ENCODE data around the gene AHRR. TPM values are rescaled to one million over a fixed set of nuclear protein-coding genes. Genes with fewer than 3 reads are reported as not detected.

Gene AHRR
- total and polyA plus RNA-seq, 2 of the 4 experiments (the other 2 are of a cell fraction): 15.6 to 37.1 TPM

DNA sequence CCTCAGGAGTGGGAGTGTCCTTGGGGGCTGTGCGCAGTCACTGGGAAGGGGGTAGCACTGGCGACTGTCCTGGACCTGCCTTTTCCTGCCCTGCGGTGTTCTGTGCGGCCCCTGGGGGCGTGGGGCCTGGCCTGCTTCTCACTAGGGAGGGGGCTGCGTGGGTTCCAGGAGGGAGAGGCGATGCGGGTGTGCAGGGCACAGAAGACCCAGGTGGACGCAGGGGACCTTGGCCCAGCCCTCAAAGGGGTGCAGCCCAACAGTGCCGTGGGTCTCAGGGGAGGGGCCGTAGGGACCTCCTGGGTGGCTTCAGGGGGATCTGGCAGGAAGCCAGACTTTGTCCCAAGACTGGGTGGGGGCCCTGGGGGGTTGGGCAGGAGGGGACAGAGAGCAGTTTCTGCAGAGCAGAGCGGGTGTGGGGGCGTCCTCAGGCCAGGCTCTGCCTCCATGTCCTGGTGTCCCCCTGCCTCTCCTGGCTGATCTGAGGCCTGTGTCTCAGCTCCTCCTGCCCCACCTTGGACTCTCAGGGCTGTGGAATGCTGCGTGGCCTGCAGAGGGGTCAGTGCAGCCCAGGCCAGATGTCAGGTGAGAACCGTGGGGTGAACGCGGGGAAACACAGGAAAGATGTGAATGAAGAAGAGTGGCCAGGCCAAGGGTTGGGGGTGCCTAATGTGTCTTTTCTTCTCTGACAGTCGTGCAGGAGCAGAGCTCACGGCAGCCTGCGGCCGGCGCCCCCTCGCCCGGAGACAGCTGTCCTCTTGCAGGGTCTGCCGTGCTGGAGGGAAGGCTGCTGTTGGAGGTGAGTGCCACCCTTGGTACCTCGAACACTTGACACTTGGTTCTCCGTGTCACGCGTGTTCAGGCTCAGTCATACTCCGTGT, 54.6 kb downstream of the AHRR start:
- no peak overlapping the region for H3K4me2 ChIP-seq (ENCODE audit: low read depth, low read length)
- peak overlapping the region; percentile 98 for H3K27ac ChIP-seq (ENCODE audit: insufficient read depth, low read length)
- no peak overlapping the region for H3K9ac ChIP-seq (ENCODE audit: low read depth, low read length)
- peak overlapping the region; percentile 99 to 100 for H4K8ac ChIP-seq (ENCODE audit: low read depth in 2 of 2, low read length in 2 of 2)
- no peak overlapping the region for H3K4me3 ChIP-seq (ENCODE audit: insufficient read depth, low read depth, low read length)
- peak overlapping the region; percentile 99 for H2BK20ac ChIP-seq (ENCODE audit: low read depth, low read length)
- H2BK5ac ChIP-seq (ENCODE audit: low read depth, low read length, poor library complexity, severe bottlenecking): peak overlapping the region; percentile 98
- CTCF ChIA-PET: no interaction called here
- POLR2A ChIA-PET (ENCODE audit: unreplicated experiment): no interaction called here
- peak overlapping the region; percentile 61 for H3K18ac ChIP-seq (ENCODE audit: low read depth, low read length)
- TF ChIP-seq MAZ (IDR thresholded peaks at IDR 0.05; ENCODE audit: borderline replicate concordance, low read depth, low read length): no peak
- no peak for ATAC-seq (ENCODE audit: low read depth)
- peak overlapping the region; percentile 99 for H2AK9ac ChIP-seq (replicated peaks; ENCODE audit: low read depth, low read length, poor library complexity)
- H3K9me3 ChIP-seq (ENCODE audit: control insufficient read depth, insufficient read depth, low read length): no peaks in the 10 kb centered on the region
- H3K56ac ChIP-seq (ENCODE audit: extremely low read depth, insufficient read depth, low read length): peak overlapping the region; percentile 47; the same call in 1 of the 2 replicates
- DNase-seq: no peak
- peak overlapping the region; percentile 100 for H4K91ac ChIP-seq (ENCODE audit: insufficient read depth, low read depth, low read length)
- H3K14ac ChIP-seq (replicated peaks; ENCODE audit: low read depth, low read length): peak overlapping the region; percentile 99
- 94% methylated on average over 11 of the region's 30 CpGs; no CpG with 5 or more reads in 1 of the 2 experiments for WGBS, 2 experiments (ENCODE audit: extremely low coverage in 2 of 2, insufficient read length in 1 of 2)
- H2BK120ac ChIP-seq (ENCODE audit: low read depth, low read length): peak overlapping the region; percentile 100
- H3K9me1 ChIP-seq (ENCODE audit: insufficient read depth, low read length): peaks cover 30% of the 10 kb centered on the region
- H4K5ac ChIP-seq (ENCODE audit: low read depth, low read length): peak overlapping the region; percentile 99
- in situ Hi-C loops (cut with MboI; ENCODE audit: low sequenced_read_pairs) (no loop called here), dilution Hi-C loops (cut with HindIII; ENCODE audit: low sequenced_read_pairs, unreplicated experiment) (no loop called here), intact Hi-C loops (cut with micrococcal nuclease) (no loop called here)
- H3K36me3 ChIP-seq (ENCODE audit: control insufficient read depth, insufficient read depth, low read length): peaks cover 34% of the 10 kb centered on the region
- H3K23ac ChIP-seq (ENCODE audit: low read depth, low read length): no peak overlapping the region
- H3K79me1 ChIP-seq (ENCODE audit: low read depth in 1 of 2, low read length in 2 of 2): peaks cover 27 to 90% of the 10 kb centered on the region in 2 experiments
- no peaks in the 10 kb centered on the region for H3K27me3 ChIP-seq (ENCODE audit: control insufficient read depth, insufficient read depth, low read length)
- H2AFZ ChIP-seq (replicated peaks; ENCODE audit: low read length, poor library complexity): no peak overlapping the region
- H3K4me1 ChIP-seq (ENCODE audit: control insufficient read depth, insufficient read depth, low read length): peaks cover 43% of the 10 kb centered on the region
- H4K20me1 ChIP-seq (ENCODE audit: insufficient read depth, low read length): no peaks in the 10 kb centered on the region
- peak overlapping the region; percentile 100 for H3K4ac ChIP-seq (ENCODE audit: low read depth, low read length)
- H2BK15ac ChIP-seq (ENCODE audit: low read depth, low read length): peak overlapping the region; percentile 100; the same call in 2 of the 3 replicates
- BruUV-seq (replicated peaks): no TSS peak
- peak overlapping the region; percentile 99 for H2AK5ac ChIP-seq (ENCODE audit: low read depth, low read length)
